ENCODE results near the gene SCN3A. TPM values are rescaled to one million over a fixed set of nuclear protein-coding genes. Genes with fewer than 3 reads are reported as not detected.

SCN3A gene
- total RNA-seq, 6 donors from 2014 or later: under 0.01 to 7.3 (median 0.78) TPM

- DNase-seq: no peak
- no peaks in the 10 kb centered on the region for H3K36me3 ChIP-seq
- no peak overlapping the region for H3K27ac ChIP-seq
- WGBS, 2 donors: 80 to 81% methylated on average over 7 of the region's 7 CpGs
- no peaks in the 10 kb centered on the region for H3K4me1 ChIP-seq
- no peak for TF ChIP-seq POLR2AphosphoS5 (IDR thresholded peaks at IDR 0.05)
- TF ChIP-seq, protein P1, sequence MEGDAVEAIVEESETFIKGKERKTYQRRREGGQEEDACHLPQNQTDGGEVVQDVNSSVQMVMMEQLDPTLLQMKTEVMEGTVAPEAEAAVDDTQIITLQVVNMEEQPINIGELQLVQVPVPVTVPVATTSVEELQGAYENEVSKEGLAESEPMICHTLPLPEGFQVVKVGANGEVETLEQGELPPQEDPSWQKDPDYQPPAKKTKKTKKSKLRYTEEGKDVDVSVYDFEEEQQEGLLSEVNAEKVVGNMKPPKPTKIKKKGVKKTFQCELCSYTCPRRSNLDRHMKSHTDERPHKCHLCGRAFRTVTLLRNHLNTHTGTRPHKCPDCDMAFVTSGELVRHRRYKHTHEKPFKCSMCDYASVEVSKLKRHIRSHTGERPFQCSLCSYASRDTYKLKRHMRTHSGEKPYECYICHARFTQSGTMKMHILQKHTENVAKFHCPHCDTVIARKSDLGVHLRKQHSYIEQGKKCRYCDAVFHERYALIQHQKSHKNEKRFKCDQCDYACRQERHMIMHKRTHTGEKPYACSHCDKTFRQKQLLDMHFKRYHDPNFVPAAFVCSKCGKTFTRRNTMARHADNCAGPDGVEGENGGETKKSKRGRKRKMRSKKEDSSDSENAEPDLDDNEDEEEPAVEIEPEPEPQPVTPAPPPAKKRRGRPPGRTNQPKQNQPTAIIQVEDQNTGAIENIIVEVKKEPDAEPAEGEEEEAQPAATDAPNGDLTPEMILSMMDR (IDR thresholded peaks at IDR 0.05): no peak
- no peak for TF ChIP-seq EP300 (IDR thresholded peaks at IDR 0.05)
- TF ChIP-seq POLR2A (IDR thresholded peaks at IDR 0.05): no peak
- H3K27me3 ChIP-seq: no peaks in the 10 kb centered on the region
- no peak for ATAC-seq (ENCODE audit: low FRiP score in 2 of 2)
- H3K4me3 ChIP-seq: no peak overlapping the region
- no peaks in the 10 kb centered on the region for H3K9me3 ChIP-seq
These were observed 82.9 kb downstream of the SCN3A start for GRCh38 chr2:165120740-165121467.

- Histone ChIP-seq H3K4me1 (no peaks in the 10 kb centered on the region), H3K36me3 (no peaks in the 10 kb centered on the region), H3K27me3 (no peaks in the 10 kb centered on the region), H3K9me3 (no peaks in the 10 kb centered on the region), H3K4me3 (no peak overlapping the region), H3K27ac (no peak overlapping the region)
- ATAC-seq (ENCODE audit: low FRiP score in 2 of 2) (no peak), DNase-seq (no peak)
- WGBS, 2 donors: 66 to 75% methylated on average over 6 of the region's 6 CpGs
- TF ChIP-seq POLR2AphosphoS5 (IDR thresholded peaks at IDR 0.05) (no peak), EP300 (IDR thresholded peaks at IDR 0.05) (no peak), POLR2A (IDR thresholded peaks at IDR 0.05) (no peak)
- TF ChIP-seq, protein P1 (IDR thresholded peaks at IDR 0.05): no peak
These were observed 88.6 kb downstream of the SCN3A start for GRCh38 chr2:165115258-165115657.

DNA sequence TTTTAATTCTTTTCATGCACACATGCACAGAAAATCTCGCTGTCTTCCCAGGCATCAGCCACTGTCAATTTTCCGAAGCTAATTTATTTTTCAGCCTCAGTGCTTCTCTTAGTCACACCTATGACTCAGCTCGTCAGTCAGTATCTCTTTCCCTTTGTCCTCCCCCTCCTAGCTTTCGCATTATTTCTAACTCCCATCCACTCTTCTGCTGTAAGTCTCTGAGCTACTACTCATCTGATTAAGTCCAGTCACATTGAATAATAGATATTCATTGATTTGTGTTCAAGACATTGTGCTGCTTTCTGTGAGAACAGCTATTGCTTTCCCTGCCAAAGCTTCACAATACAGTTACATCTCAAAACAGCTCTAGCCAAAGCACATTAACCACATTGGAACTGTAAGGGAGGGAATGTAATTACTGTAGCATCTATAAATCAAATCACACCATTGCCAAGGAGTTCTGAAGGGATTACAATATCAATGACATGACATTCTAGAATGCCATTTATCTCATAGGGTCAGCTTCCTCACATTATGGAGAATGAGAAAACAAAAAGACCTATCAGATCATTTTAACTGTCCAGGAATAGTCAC is 89.4 kb downstream of the SCN3A start:
- TF ChIP-seq POLR2AphosphoS5 (IDR thresholded peaks at IDR 0.05) (no peak), EP300 (IDR thresholded peaks at IDR 0.05) (no peak), POLR2A (IDR thresholded peaks at IDR 0.05) (no peak)
- TF ChIP-seq, protein P1 (IDR thresholded peaks at IDR 0.05): no peak
- H3K27ac ChIP-seq: no peak overlapping the region
- DNase-seq: no peak
- H3K27me3 ChIP-seq: no peaks in the 10 kb centered on the region
- no peak overlapping the region for H3K4me3 ChIP-seq
- ATAC-seq (ENCODE audit: low FRiP score in 2 of 2): no peak
- 78 to 83% methylated on average over 4 of the region's 4 CpGs for WGBS, 2 donors
- H3K9me3 ChIP-seq: no peaks in the 10 kb centered on the region
- H3K4me1 ChIP-seq: no peaks in the 10 kb centered on the region
- no peaks in the 10 kb centered on the region for H3K36me3 ChIP-seq

- Histone ChIP-seq H3K4me3 (no peak overlapping the region), H3K36me3 (no peaks in the 10 kb centered on the region), H3K9me3 (no peaks in the 10 kb centered on the region), H3K27ac (no peak overlapping the region), H3K27me3 (no peaks in the 10 kb centered on the region), H3K4me1 (no peaks in the 10 kb centered on the region)
- DNase-seq: no peak
- TF ChIP-seq, protein P1 (IDR thresholded peaks at IDR 0.05): no peak
- TF ChIP-seq POLR2AphosphoS5 (IDR thresholded peaks at IDR 0.05) (no peak), POLR2A (IDR thresholded peaks at IDR 0.05) (no peak), EP300 (IDR thresholded peaks at IDR 0.05) (no peak)
- WGBS, 2 donors: 33 to 60% methylated on average over 2 of the region's 2 CpGs
- no peak for ATAC-seq (ENCODE audit: low FRiP score in 2 of 2)
These were observed 90.4 kb downstream of the SCN3A start for GRCh38 chr2:165113414-165113813.
